ENCODE data around the gene ZNF784.

The ZNF784 gene

GRCh38 chr19:55600662-55601028 lies 23.7 kb downstream of the ZNF784 start:
- Histone ChIP-seq H3K4me1 (ENCODE audit: control insufficient read depth, insufficient read depth, low read length, unreplicated experiment) (no peaks in the 10 kb centered on the region), H3K79me2 (ENCODE audit: control insufficient read depth, insufficient read depth, low read length, unreplicated experiment) (peaks cover 3% of the 10 kb centered on the region), H2AFZ (ENCODE audit: low read length, unreplicated experiment) (peak overlapping the region; percentile 14), H3K27me3 (ENCODE audit: insufficient read depth, low read length) (no peaks in the 10 kb centered on the region), H3K4me3 (ENCODE audit: low read depth, low read length) (peak overlapping the region; percentile 75), H3K27ac (ENCODE audit: low read depth, low read length) (no peak overlapping the region), H3K36me3 (ENCODE audit: insufficient read depth, low read length) (peaks cover 5% of the 10 kb centered on the region; the same call in 1 of the 2 replicates)

GRCh38 chr19:55599842-55600661 lies 24.3 kb downstream of the ZNF784 start, which contains the start of gene ZNF524:
Gene ZNF524, plus strand, starts transcription at chr19:55600288. Its CDS starts 1,825 bp downstream, at chr19:55602113.
- peak within 1 kb of the TSS; percentile 73 for H2AFZ ChIP-seq (ENCODE audit: low read length, unreplicated experiment)
- H3K4me1 ChIP-seq (ENCODE audit: control insufficient read depth, insufficient read depth, low read length, unreplicated experiment) = no peaks in the 10 kb centered on the region
- H3K36me3 ChIP-seq (ENCODE audit: insufficient read depth, low read length) = peaks cover 10% of the 10 kb centered on the region; the same call in 1 of the 2 replicates
- H3K27ac ChIP-seq (ENCODE audit: low read depth, low read length) = peak within 1 kb of the TSS; percentile 95
- H3K27me3 ChIP-seq (ENCODE audit: insufficient read depth, low read length) = no peaks in the 10 kb centered on the region
- H3K4me3 ChIP-seq (ENCODE audit: low read depth, low read length) = peak within 1 kb of the TSS; percentile 75
- peaks cover 3% of the 10 kb centered on the region for H3K79me2 ChIP-seq (ENCODE audit: control insufficient read depth, insufficient read depth, low read length, unreplicated experiment)

- Histone ChIP-seq H2AFZ (ENCODE audit: low read length, unreplicated experiment) (peak within 1 kb of the TSS; percentile 73), H3K79me2 (ENCODE audit: control insufficient read depth, insufficient read depth, low read length, unreplicated experiment) (peaks cover 3% of the 10 kb centered on the region), H3K36me3 (ENCODE audit: insufficient read depth, low read length) (peaks cover 16% of the 10 kb centered on the region; the same call in 1 of the 2 replicates), H3K4me1 (ENCODE audit: control insufficient read depth, insufficient read depth, low read length, unreplicated experiment) (no peaks in the 10 kb centered on the region), H3K4me3 (ENCODE audit: low read depth, low read length) (peak within 1 kb of the TSS; percentile 75), H3K27ac (ENCODE audit: low read depth, low read length) (peak within 1 kb of the TSS; percentile 95), H3K27me3 (ENCODE audit: insufficient read depth, low read length) (no peaks in the 10 kb centered on the region)
Measured at GRCh38 chr19:55599468-55599841, 24.9 kb downstream of the ZNF784 start, which contains the start of gene FIZ1. Gene FIZ1, minus strand, starts transcription at chr19:55599517. Its CDS starts 1,652 bp downstream, at chr19:55597865.

- peaks cover 3% of the 10 kb centered on the region for H3K79me2 ChIP-seq (ENCODE audit: control insufficient read depth, insufficient read depth, low read length, unreplicated experiment)
- H3K36me3 ChIP-seq (ENCODE audit: insufficient read depth, low read length) = peaks cover 16% of the 10 kb centered on the region; the same call in 1 of the 2 replicates
- peak overlapping the region; percentile 95 for H3K27ac ChIP-seq (ENCODE audit: low read depth, low read length)
- H2AFZ ChIP-seq (ENCODE audit: low read length, unreplicated experiment) = no peak overlapping the region
- no peaks in the 10 kb centered on the region for H3K27me3 ChIP-seq (ENCODE audit: insufficient read depth, low read length)
- no peaks in the 10 kb centered on the region for H3K4me1 ChIP-seq (ENCODE audit: control insufficient read depth, insufficient read depth, low read length, unreplicated experiment)
- peak overlapping the region; percentile 75 for H3K4me3 ChIP-seq (ENCODE audit: low read depth, low read length)
Measured at GRCh38 chr19:55598719-55599467, 25.5 kb downstream of the ZNF784 start.

GRCh38 chr19:55598034-55598433 lies 26.3 kb downstream of the ZNF784 start:
- H3K36me3 ChIP-seq (ENCODE audit: insufficient read depth, low read length) = peaks cover 19% of the 10 kb centered on the region; the same call in 1 of the 2 replicates
- no peak overlapping the region for H3K4me3 ChIP-seq (ENCODE audit: low read depth, low read length)

GRCh38 chr19:55597501-55597921 lies 26.9 kb downstream of the ZNF784 start:
- Histone ChIP-seq H3K27ac (ENCODE audit: low read depth, low read length) (no peak overlapping the region), H3K79me2 (ENCODE audit: control insufficient read depth, insufficient read depth, low read length, unreplicated experiment) (peaks cover 3% of the 10 kb centered on the region), H3K36me3 (ENCODE audit: insufficient read depth, low read length) (peaks cover 19% of the 10 kb centered on the region; the same call in 1 of the 2 replicates), H2AFZ (ENCODE audit: low read length, unreplicated experiment) (no peak overlapping the region), H3K4me3 (ENCODE audit: low read depth, low read length) (no peak overlapping the region), H3K4me1 (ENCODE audit: control insufficient read depth, insufficient read depth, low read length, unreplicated experiment) (no peaks in the 10 kb centered on the region), H3K27me3 (ENCODE audit: insufficient read depth, low read length) (no peaks in the 10 kb centered on the region)

More at GRCh38 chr19:55598034-55598433, 26.3 kb downstream of the ZNF784 start:
- H3K27me3 ChIP-seq (ENCODE audit: insufficient read depth, low read length) = no peaks in the 10 kb centered on the region
- peaks cover 3% of the 10 kb centered on the region for H3K79me2 ChIP-seq (ENCODE audit: control insufficient read depth, insufficient read depth, low read length, unreplicated experiment)
- no peak overlapping the region for H2AFZ ChIP-seq (ENCODE audit: low read length, unreplicated experiment)
- H3K4me1 ChIP-seq (ENCODE audit: control insufficient read depth, insufficient read depth, low read length, unreplicated experiment) = no peaks in the 10 kb centered on the region
- H3K27ac ChIP-seq (ENCODE audit: low read depth, low read length) = no peak overlapping the region

- peaks cover 3% of the 10 kb centered on the region for H3K79me2 ChIP-seq (ENCODE audit: control insufficient read depth, insufficient read depth, low read length, unreplicated experiment)
- H2AFZ ChIP-seq (ENCODE audit: low read length, unreplicated experiment) = no peak overlapping the region
- no peaks in the 10 kb centered on the region for H3K27me3 ChIP-seq (ENCODE audit: insufficient read depth, low read length)
- peaks cover 19% of the 10 kb centered on the region; the same call in 1 of the 2 replicates for H3K36me3 ChIP-seq (ENCODE audit: insufficient read depth, low read length)
- no peak overlapping the region for H3K27ac ChIP-seq (ENCODE audit: low read depth, low read length)
- H3K4me3 ChIP-seq (ENCODE audit: low read depth, low read length) = no peak overlapping the region
- H3K4me1 ChIP-seq (ENCODE audit: control insufficient read depth, insufficient read depth, low read length, unreplicated experiment) = no peaks in the 10 kb centered on the region
Measured at GRCh38 chr19:55596304-55596703, 28.1 kb downstream of the ZNF784 start.

- Histone ChIP-seq H3K27ac (ENCODE audit: low read depth, low read length) (no peak overlapping the region), H3K79me2 (ENCODE audit: control insufficient read depth, insufficient read depth, low read length, unreplicated experiment) (no peaks in the 10 kb centered on the region), H2AFZ (ENCODE audit: low read length, unreplicated experiment) (no peak overlapping the region), H3K4me3 (ENCODE audit: low read depth, low read length) (no peak overlapping the region), H3K4me1 (ENCODE audit: control insufficient read depth, insufficient read depth, low read length, unreplicated experiment) (no peaks in the 10 kb centered on the region), H3K27me3 (ENCODE audit: insufficient read depth, low read length) (no peaks in the 10 kb centered on the region), H3K36me3 (ENCODE audit: insufficient read depth, low read length) (peaks cover 19% of the 10 kb centered on the region; the same call in 1 of the 2 replicates)
Measured at GRCh38 chr19:55594996-55595545, 29.3 kb downstream of the ZNF784 start.

- Histone ChIP-seq H2AFZ (ENCODE audit: low read length, unreplicated experiment) (no peak overlapping the region), H3K36me3 (ENCODE audit: insufficient read depth, low read length) (peaks cover 19% of the 10 kb centered on the region; the same call in 1 of the 2 replicates)
Measured at GRCh38 chr19:55593096-55593772, 31.1 kb downstream of the ZNF784 start.

More at GRCh38 chr19:55593096-55593772, 31.1 kb downstream of the ZNF784 start:
- no peak overlapping the region for H3K4me3 ChIP-seq (ENCODE audit: low read depth, low read length)
- H3K27ac ChIP-seq (ENCODE audit: low read depth, low read length) = no peak overlapping the region
- H3K79me2 ChIP-seq (ENCODE audit: control insufficient read depth, insufficient read depth, low read length, unreplicated experiment) = no peaks in the 10 kb centered on the region
- no peaks in the 10 kb centered on the region for H3K27me3 ChIP-seq (ENCODE audit: insufficient read depth, low read length)
- no peaks in the 10 kb centered on the region for H3K4me1 ChIP-seq (ENCODE audit: control insufficient read depth, insufficient read depth, low read length, unreplicated experiment)
